ENCODE data around the gene GAREM1. TPM values are rescaled to one million over a fixed set of nuclear protein-coding genes. Genes with fewer than 3 reads are reported as not detected.
"Not testable (repeated sequence)": the region's sequence is repeated elsewhere in the genome, so short reads cannot be mapped to it uniquely, and the experiment has no call there.

Gene GAREM1
- total RNA-seq, 1 experiment from 2014 or later: 1.0 TPM

DNA sequence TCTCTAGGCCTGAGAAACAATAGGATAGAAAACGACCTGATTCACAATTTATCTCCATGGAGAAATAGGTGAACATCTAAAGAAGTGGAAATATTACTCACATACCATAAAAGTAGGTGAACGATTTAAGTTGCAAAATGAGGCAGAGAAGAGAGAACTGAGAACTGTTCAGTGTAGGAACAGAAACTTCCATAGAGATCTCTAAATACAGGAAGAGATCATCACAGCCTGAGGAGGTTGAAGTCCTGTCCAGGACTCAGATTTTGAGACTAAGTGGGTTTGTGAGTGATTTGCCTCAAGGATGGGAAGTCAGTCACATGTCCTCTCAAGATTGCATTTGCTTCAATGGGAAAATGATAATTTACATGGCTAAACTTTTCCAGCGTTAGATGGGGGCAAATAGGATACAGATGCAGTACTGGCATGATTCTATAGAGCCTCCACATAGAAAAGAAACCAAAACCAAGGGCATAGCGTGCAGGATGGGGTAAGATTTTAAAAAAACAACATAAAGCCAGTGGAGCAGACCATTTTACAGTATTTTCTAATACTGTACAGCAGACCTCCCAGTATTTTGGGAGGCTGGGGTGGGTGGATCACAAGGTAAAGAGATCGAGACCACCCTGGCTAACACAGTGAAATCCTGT is 212.0 kb downstream of the GAREM1 start:
- DNase-seq (ENCODE audit: low read depth): no peak

DNA sequence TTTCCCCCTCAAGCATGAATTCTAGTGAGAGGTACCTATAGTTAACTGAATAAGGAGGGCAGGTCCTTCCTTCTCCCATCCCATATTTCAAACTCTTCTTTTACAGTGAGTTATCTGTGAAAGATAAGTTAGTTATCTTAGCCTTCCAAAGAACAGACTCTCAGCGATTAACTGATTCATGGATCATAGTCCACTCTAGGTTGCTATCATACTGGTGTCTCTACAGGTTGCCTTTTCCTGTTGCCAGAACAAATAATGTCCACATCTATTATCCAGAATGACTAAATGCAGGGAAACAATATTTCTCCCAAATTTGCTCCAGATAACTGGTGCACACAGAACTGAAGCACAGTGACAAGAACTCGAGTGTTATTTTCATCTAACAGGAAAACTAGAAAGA is 212.5 kb downstream of the GAREM1 start:
- no peak for DNase-seq (ENCODE audit: low read depth)

GRCh38 chr18:32257084-32257785 is 213.4 kb downstream of the GAREM1 start:
- DNase-seq (ENCODE audit: low read depth): peak; percentile 60

GRCh38 chr18:32255570-32255969 is 215.1 kb downstream of the GAREM1 start:
- DNase-seq (ENCODE audit: low read depth): no peak

DNA sequence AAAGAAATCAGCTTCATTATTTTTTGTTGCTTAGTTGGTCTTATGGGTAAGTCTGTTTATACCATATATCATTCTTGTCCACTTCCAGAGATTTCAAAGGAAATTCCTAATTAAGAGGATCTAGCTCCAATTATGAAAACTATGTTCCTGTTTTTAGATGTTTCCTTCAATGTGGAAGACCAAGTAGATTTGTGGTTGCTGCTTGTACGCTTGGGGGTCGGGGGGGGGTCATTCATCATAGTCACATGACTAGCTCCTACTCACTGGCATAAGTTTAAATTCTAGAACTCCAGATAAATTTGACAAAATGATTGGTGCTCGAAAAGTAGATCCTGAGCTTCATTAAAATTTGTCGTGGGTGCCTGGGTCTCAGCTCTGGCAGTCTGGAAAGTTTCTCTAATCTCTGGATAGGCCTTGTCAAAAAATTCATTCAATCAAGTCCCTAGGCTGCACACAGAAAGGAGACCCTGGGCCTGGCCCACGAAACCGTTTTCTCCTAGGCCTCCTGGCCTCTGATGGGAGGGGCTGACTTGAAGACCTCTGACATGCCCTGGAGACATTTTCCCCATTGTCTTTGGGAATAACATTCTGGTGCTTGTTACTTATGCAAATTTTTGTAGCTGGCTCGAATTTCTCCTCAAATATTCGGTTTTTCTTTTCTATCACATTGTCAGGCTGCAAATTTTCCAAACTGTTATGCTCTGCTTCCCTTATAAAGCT is 218.4 kb downstream of the GAREM1 start:
- no peak for DNase-seq (ENCODE audit: low read depth)

GRCh38 chr18:32251466-32251865 is 219.2 kb downstream of the GAREM1 start:
- DNase-seq (ENCODE audit: low read depth): no peak

DNA sequence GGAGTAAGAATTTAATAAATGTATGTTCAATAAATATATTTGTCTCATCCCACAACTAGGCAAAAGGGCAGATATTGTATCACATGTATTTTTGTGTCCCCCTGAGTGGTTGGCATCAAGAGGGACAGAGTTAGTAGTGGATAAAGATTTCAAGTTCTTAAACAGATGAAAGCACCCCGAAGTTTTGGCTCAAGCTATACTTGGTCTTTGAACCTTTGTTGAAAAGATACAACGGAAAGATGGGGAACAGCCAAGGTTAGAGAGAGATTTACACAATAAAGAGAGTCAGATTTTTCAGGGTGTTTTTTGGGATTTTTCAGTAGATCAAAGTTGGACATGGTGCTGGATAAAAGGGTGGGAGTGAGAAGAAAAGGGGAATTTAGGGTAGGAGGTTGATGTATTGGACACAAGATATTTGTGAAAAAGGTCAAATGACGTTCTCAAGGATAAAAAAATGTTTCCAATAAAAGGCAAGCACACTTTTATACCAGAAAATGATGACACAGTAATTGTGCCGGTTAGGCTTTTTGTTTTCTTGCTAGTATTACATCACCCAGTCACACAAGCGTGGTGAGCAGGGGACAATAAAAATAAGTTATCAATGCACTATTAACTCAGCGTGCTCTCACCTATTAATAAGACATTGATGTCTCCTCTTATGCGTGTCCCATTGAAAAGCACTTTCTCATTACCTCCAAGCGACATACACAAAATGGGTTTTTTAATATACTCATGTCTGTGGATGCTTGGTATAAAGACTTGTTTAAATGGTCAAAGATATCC is 221.3 kb downstream of the GAREM1 start:
- no peak for DNase-seq (ENCODE audit: low read depth)

DNA sequence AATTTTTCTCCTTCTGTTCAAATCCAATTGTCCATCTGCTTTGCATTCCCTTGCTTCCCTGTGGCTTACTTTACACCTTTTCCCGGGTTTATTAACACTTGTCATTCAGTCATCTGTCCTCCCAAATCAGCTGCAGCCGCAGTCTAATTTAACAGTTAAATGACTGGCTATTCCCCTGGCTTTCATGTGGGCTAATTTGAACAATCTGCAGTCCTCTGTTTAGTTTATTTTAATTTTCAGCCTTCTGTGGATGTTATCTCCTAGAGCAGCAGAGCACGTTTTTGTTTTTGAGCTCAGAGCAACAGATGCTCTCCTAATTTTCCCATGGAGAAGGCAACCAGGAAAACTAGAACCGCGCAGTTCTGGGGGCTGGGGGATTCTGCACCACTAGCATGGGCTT is 225.8 kb downstream of the GAREM1 start:
- no peak for DNase-seq (ENCODE audit: low read depth)

DNA sequence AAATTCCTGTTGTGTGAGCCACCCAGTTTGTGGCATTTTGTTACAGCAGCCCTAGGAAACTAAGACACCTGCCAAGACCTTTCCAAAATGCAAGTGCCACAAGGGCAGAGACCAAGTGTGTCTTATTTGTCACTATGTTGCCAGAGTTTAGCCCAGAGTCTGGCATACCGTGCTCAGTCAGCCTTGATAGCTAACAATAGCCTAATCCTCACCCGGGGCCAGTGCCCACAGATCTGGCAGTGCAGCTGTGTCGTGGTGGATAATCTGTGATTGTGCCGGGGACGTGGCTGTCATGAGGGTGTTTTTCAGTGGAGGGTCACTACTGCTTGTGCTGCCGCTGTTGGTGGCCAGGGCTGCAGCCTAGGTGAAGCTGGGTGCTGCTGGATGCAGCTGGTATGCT is 227.3 kb downstream of the GAREM1 start:
- DNase-seq (ENCODE audit: low read depth): no peak

- no peak for DNase-seq (ENCODE audit: low read depth)
Observed at GRCh38 chr18:32242395-32242794, 228.3 kb downstream of the GAREM1 start.

DNA sequence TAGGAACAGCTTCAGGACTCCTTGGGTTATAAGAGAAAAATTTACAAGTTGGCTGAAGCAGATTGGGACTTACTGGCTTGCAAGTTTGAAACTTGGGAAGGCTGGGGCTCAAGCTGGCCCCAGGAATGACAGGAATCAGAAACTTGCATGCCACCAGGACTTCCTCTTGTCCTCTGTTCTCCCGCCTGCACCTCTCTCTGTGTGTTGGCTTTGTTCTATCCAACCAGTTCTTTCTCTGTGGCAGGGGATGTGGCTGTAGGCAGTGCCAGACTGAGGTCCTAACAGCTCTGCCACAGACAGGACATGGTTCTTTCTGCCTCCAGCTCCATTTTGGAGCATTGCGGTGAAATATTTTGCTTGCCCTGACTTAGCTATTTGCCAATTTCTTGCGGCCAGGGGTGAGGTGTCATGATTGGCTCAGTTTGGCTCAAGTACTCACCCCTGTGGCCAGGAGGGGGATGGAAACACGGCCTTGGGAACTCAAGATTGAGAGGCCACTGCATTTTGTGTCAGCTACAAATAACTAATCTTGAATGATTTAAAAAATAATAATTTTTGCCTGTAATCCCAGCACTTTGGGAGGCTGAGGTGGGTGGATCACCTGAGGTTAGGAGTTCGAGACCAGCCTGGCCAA is 231.9 kb downstream of the GAREM1 start:
- no peak for DNase-seq (ENCODE audit: low read depth)

DNA sequence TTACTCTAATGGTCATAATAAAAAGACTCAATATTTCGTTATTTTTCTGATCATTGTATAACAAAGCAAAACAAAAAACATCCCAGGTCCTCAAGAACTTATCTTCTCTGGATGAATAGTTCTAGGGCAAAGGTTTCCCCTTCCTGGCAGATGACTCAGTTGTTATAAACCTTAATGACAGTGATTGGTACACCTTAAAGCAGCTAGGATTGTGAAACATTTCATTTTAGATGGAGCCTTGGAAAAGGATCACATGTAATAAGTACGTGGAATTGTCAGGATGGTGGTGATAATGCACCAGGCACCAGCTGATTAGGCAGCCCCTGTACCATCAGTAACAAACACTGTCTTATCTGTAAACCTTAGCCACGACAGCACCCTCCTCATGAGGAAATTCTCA is 233.6 kb downstream of the GAREM1 start:
- no peak for DNase-seq (ENCODE audit: low read depth)

DNA sequence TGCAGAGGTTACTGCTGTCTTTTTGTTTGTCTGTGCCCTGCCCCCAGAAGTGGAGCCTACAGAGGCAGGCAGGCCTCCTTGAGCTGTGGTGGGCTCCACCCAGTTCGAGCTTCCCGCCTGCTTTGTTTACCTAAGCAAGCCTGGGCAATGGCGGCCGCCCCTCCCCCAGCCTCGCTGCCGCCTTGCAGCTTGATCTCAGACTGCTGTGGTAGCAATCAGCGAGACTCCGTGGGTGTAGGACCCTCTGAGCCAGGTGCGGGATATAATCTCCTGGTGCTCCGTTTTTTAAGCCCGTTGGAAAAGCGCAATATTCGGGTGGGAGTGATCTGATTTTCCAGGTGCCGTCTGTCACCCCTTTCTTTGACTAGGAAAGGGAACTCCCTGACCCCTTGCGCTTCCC is 237.3 kb downstream of the GAREM1 start:
- not testable (repeated sequence) for DNase-seq (ENCODE audit: low read depth)

- DNase-seq (ENCODE audit: low read depth): no peak
Observed at GRCh38 chr18:32219431-32220018, 251.2 kb downstream of the GAREM1 start.

DNA sequence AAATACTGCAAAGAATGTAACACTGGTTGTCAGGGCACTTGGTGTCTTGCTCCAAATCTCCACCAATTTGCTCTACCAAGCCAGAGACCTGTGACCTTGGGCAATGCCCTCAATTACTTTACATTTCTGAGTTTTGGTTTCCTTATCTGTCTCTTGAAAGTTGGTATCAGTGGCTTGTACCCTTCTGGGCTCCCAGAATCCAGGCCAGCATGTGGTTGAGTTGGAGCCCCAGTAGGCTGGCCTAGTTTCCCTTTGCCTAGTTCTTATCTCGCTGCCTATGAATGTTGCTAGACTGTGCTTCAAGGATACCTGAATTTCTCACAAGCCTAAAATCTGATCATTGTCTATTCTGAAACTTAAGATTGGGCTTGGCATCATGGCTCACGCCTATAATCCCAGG is 254.3 kb downstream of the GAREM1 start:
- no peak for DNase-seq (ENCODE audit: low read depth)

DNA sequence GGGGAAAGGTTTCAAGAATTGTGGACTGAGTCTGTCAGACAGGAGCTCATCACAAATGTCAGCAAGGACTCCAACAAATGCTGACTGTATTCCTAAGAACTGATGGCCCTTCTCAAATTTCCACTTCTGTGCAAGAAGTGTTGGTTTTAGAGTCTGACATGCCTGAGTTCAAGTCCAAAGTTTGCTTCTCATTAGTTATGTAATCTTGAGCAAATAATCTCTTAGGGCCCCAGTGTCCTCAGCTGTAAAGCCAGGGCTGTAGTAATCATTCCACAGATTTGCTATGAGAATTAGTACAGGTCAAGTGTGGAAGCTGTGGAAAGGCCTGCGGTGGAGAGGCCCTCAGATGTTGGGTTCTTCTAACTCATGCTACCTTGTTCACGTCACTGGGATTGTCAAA is 257.0 kb downstream of the GAREM1 start:
- DNase-seq (ENCODE audit: low read depth): no peak

Small RNA genes within 50 kb of the gene (small RNA-seq; reads per million reads assigned to genes)
- gene RF00019: not detected
